Thyroid gland (tissue), 4 donors: ENCODE data around the gene GOPC.

Experiments used
- POLR2A ChIP-seq, 2 donors: fragments of 450-650 bp; IDR thresholded peaks; one replicate each; pipeline ENCODE4 v1.6.1; 2017; ENCODE audit warnings: antibody characterized with exemption in 2 of 2, mild to moderate bottlenecking in 2 of 2, moderate library complexity in 1 of 2
- TF ChIP-seq, protein P1 (sequence below), 6 experiments: fragments of 200-600 bp in 3 of 6; fragments of 450-650 bp in 3 of 6; sonication (generic) in 3 of 6; IDR thresholded peaks; one replicate each; pipeline ENCODE4 v1.5.1; 2016 to 2019; ENCODE audit warnings: antibody characterized with exemption in 6 of 6, mild to moderate bottlenecking in 2 of 6, inconsistent platforms in 1 of 6, moderate library complexity in 1 of 6

- TF ChIP-seq, protein P1, sequence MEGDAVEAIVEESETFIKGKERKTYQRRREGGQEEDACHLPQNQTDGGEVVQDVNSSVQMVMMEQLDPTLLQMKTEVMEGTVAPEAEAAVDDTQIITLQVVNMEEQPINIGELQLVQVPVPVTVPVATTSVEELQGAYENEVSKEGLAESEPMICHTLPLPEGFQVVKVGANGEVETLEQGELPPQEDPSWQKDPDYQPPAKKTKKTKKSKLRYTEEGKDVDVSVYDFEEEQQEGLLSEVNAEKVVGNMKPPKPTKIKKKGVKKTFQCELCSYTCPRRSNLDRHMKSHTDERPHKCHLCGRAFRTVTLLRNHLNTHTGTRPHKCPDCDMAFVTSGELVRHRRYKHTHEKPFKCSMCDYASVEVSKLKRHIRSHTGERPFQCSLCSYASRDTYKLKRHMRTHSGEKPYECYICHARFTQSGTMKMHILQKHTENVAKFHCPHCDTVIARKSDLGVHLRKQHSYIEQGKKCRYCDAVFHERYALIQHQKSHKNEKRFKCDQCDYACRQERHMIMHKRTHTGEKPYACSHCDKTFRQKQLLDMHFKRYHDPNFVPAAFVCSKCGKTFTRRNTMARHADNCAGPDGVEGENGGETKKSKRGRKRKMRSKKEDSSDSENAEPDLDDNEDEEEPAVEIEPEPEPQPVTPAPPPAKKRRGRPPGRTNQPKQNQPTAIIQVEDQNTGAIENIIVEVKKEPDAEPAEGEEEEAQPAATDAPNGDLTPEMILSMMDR (IDR thresholded peaks at IDR 0.05), result no peak
- TF ChIP-seq POLR2A (IDR thresholded peaks at IDR 0.05), result no peak
Measured at GRCh38 chr6:117558818-117559217, 43.5 kb downstream of the GOPC start.
